ENCODE measurements around the gene KSR2.

Gene KSR2

GRCh38 chr12:117968826-117969659 is at the start of gene KSR2:
TSS of gene KSR2 (minus strand) at chr12:117968990. CDS start at chr12:117968255, 735 bp downstream.
- Histone ChIP-seq H3K4me1 (ENCODE audit: control insufficient read depth, insufficient read depth, low read length) (0 out of 2 replicates have a peak, but pooled peaks cover 2% of the 10 kb centered on the region), H3K9me3 (ENCODE audit: control insufficient read depth, insufficient read depth, low read depth, low read length) (no peaks in the 10 kb centered on the region), H3K4me3 (ENCODE audit: low read depth, low read length) (peak within 1 kb of the TSS; percentile 60), H3K36me3 (ENCODE audit: control insufficient read depth in 2 of 2, insufficient read depth in 1 of 2, low read length in 2 of 2) (no peaks in the 10 kb centered on the region), H3K27ac (ENCODE audit: extremely low read depth, low read depth, low read length) (peak within 1 kb of the TSS; percentile 59; the same call in 1 of the 2 replicates)
- POLR2A ChIA-PET: interaction anchor here (0.6 to 0.8 kb wide), 2 partner anchors 9 to 47 kb away, joined by 3 read pairs; partner anchors contain the start of gene RFC5
- CTCF ChIA-PET: no interaction called here
- TF ChIP-seq ZNF660 (tag by site-specific recombination; IDR thresholded peaks at IDR 0.05): peak; percentile 85
- TF ChIP-seq GLIS2 (tag by site-specific recombination; IDR thresholded peaks at IDR 0.05): peak; percentile 51; the same call in 1 of the 2 replicates
- TF ChIP-seq ZNF571 (tag by site-specific recombination; IDR thresholded peaks at IDR 0.05): no peak
- TF ChIP-seq ZNF514 (tag by site-specific recombination; IDR thresholded peaks at IDR 0.05): no peak
- no peak for TF ChIP-seq ZNF138 (tag by site-specific recombination; IDR thresholded peaks at IDR 0.05; ENCODE audit: borderline replicate concordance)
- TF ChIP-seq ZNF785 (tag by site-specific recombination; IDR thresholded peaks at IDR 0.05): 0 out of 2 replicates have a peak, but pooled peaks have one; percentile 50
- peak; percentile 64; the same call in 1 of the 2 replicates for TF ChIP-seq ZFP69B (tag by site-specific recombination; IDR thresholded peaks at IDR 0.05)
- TF ChIP-seq GLIS1 (tag by site-specific recombination; IDR thresholded peaks at IDR 0.05): peak; percentile 53
- TF ChIP-seq ZNF791 (tag by site-specific recombination; IDR thresholded peaks at IDR 0.05): 0 out of 2 replicates have a peak, but pooled peaks have one; percentile 18
- peak; percentile 50 for TF ChIP-seq ZNF10 (tag by site-specific recombination; IDR thresholded peaks at IDR 0.05)
- TF ChIP-seq BCL11B (tag by site-specific recombination; IDR thresholded peaks at IDR 0.05; ENCODE audit: low read depth): no peak
- TF ChIP-seq ZNF398 (tag by site-specific recombination; IDR thresholded peaks at IDR 0.05): peak; percentile 77
- 0 out of 2 replicates have a peak, but pooled peaks have one; percentile 51 for TF ChIP-seq ZNF501 (tag by site-specific recombination; IDR thresholded peaks at IDR 0.05)
- TF ChIP-seq ZNF239 (tag by site-specific recombination; IDR thresholded peaks at IDR 0.05): peak; percentile 48; the same call in 1 of the 2 replicates
- TF ChIP-seq ZSCAN23 (tag by site-specific recombination; IDR thresholded peaks at IDR 0.05): peak; percentile 85; the same call in 1 of the 2 replicates
- peak; percentile 89; the same call in 1 of the 2 replicates for TF ChIP-seq ZNF561 (tag by site-specific recombination; IDR thresholded peaks at IDR 0.05; ENCODE audit: borderline replicate concordance)
- no peak for TF ChIP-seq REST (tag by site-specific recombination; IDR thresholded peaks at IDR 0.05)
- TF ChIP-seq ZXDB (tag by site-specific recombination; IDR thresholded peaks at IDR 0.05): peak; percentile 38; the same call in 1 of the 2 replicates
- TF ChIP-seq ZNF18 (tag by site-specific recombination; IDR thresholded peaks at IDR 0.05): peak; percentile 54
- TF ChIP-seq ZBTB44 (tag by site-specific recombination; IDR thresholded peaks at IDR 0.05): peak; percentile 96
- TF ChIP-seq SCRT2 (tag by site-specific recombination; IDR thresholded peaks at IDR 0.05): peak; percentile 94
- 0 out of 2 replicates have a peak, but pooled peaks have one; percentile 65 for TF ChIP-seq ZNF2 (tag by site-specific recombination; IDR thresholded peaks at IDR 0.05)
- no peak for TF ChIP-seq MEIS1 (CRISPR knock-in tag; IDR thresholded peaks at IDR 0.05; ENCODE audit: borderline replicate concordance)
- TF ChIP-seq ZBTB11 (tag by site-specific recombination; conservative IDR thresholded peaks at IDR 0.05; ENCODE audit: low read depth): peak; percentile 39; the same call in 1 of the 2 replicates
- TF ChIP-seq ZNF76 (tag by site-specific recombination; IDR thresholded peaks at IDR 0.05; ENCODE audit: borderline replicate concordance, low read depth): peak; percentile 48; the same call in 1 of the 2 replicates

Measured in HEK293 (cell line).